ENCODE measurements around the gene PTPRR.

Gene PTPRR

DNA sequence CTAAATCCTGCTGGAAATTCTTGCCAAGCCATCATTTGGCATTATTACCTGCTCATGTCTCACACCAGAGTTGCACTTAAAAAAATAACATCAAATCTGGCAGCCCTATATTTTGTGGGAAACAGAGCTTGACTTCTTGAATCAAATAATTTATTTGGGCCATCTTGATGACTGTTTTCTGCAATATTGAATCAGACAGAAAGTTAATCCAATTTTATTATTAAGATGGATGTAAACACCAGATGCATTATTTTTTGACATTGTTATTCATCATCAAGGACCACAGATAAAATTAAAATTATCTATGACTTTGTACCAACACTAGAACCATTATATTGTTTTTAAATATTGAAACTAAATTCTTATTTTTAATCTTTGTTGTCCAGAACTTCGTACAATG lies 132.9 kb downstream of the PTPRR start:
- no peak for TF ChIP-seq FOXM1 (IDR thresholded peaks at IDR 0.05; ENCODE audit: borderline replicate concordance, low read depth)
- no peak for TF ChIP-seq ZBTB7A (IDR thresholded peaks at IDR 0.05; ENCODE audit: low read depth)

DNA sequence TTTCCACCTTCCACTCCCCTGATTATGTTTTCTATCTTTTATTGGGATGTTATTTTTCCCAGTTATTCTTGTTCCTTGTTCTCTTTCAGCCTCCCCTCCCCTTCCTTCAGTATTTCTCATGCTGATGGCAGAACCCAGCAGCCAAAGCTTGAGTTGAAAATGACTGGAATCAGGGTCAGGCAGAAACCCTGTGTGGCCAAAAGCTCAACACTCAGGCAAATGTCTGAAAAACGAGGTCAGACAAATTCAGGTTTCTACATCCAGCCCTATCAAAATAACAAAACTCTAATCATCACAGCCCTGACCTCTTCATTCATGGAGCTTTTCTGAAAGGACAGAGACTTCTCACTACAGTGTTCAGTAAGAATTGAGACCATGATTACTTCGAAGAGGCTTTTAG lies 134.6 kb downstream of the PTPRR start:
- TF ChIP-seq CREB1 (IDR thresholded peaks at IDR 0.05; ENCODE audit: low read depth), result no peak

DNA sequence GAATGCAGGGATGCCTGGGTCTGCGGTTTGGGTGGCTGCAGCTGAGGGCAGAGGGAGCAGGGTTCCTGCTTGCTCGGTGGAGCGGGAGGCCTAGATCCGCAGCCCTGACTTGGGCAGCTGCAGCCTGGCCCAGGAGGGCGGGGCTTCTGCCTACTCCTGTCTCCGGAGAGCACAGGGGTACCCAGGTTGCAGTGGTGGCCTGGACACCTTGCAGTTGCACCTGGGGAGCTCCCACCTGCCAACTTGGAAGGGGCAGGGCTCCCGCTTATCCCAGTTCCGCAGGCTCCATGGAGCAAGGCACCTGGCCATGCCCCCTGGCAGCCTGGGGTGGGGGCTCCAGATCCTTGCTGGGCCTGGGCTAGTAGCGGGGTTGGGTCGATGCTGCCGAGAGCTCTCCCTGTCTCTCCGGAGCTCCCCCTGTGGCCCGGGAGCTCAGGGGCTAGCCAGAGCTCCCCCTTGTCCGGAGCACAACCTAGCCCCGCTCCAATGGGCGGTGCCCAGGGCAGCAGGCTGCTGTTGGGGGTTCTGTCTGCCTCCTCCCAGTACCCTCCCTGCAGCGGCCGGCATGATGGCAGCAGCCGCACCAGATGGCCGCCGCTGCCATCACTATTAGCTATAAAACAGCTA lies 136.4 kb downstream of the PTPRR start:
- TF ChIP-seq, protein P1, sequence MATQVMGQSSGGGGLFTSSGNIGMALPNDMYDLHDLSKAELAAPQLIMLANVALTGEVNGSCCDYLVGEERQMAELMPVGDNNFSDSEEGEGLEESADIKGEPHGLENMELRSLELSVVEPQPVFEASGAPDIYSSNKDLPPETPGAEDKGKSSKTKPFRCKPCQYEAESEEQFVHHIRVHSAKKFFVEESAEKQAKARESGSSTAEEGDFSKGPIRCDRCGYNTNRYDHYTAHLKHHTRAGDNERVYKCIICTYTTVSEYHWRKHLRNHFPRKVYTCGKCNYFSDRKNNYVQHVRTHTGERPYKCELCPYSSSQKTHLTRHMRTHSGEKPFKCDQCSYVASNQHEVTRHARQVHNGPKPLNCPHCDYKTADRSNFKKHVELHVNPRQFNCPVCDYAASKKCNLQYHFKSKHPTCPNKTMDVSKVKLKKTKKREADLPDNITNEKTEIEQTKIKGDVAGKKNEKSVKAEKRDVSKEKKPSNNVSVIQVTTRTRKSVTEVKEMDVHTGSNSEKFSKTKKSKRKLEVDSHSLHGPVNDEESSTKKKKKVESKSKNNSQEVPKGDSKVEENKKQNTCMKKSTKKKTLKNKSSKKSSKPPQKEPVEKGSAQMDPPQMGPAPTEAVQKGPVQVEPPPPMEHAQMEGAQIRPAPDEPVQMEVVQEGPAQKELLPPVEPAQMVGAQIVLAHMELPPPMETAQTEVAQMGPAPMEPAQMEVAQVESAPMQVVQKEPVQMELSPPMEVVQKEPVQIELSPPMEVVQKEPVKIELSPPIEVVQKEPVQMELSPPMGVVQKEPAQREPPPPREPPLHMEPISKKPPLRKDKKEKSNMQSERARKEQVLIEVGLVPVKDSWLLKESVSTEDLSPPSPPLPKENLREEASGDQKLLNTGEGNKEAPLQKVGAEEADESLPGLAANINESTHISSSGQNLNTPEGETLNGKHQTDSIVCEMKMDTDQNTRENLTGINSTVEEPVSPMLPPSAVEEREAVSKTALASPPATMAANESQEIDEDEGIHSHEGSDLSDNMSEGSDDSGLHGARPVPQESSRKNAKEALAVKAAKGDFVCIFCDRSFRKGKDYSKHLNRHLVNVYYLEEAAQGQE (IDR thresholded peaks at IDR 0.05; ENCODE audit: low read depth), result no peak
- TF ChIP-seq EP300 (IDR thresholded peaks at IDR 0.05; ENCODE audit: borderline replicate concordance) (no peak), TAF1 (IDR thresholded peaks at IDR 0.05; ENCODE audit: low read depth) (no peak), CEBPB (IDR thresholded peaks at IDR 0.05) (no peak), CREB1 (IDR thresholded peaks at IDR 0.05; ENCODE audit: low read depth) (no peak), ZBTB7A (IDR thresholded peaks at IDR 0.05; ENCODE audit: low read depth) (no peak), TEAD4 (IDR thresholded peaks at IDR 0.05) (no peak), TCF12 (IDR thresholded peaks at IDR 0.05; ENCODE audit: low read depth) (no peak), EGR1 (IDR thresholded peaks at IDR 0.05) (no peak), YY1 (IDR thresholded peaks at IDR 0.05; ENCODE audit: low read depth) (no peak), RAD21 (IDR thresholded peaks at IDR 0.05; ENCODE audit: low read depth) (no peak), NFIC (IDR thresholded peaks at IDR 0.05) (no peak), FOXM1 (IDR thresholded peaks at IDR 0.05; ENCODE audit: borderline replicate concordance, low read depth) (no peak)
- TF ChIP-seq, protein P2, sequence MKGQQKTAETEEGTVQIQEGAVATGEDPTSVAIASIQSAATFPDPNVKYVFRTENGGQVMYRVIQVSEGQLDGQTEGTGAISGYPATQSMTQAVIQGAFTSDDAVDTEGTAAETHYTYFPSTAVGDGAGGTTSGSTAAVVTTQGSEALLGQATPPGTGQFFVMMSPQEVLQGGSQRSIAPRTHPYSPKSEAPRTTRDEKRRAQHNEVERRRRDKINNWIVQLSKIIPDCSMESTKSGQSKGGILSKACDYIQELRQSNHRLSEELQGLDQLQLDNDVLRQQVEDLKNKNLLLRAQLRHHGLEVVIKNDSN (IDR thresholded peaks at IDR 0.05), result no peak
- TF ChIP-seq, protein P3, sequence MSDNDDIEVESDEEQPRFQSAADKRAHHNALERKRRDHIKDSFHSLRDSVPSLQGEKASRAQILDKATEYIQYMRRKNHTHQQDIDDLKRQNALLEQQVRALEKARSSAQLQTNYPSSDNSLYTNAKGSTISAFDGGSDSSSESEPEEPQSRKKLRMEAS (IDR thresholded peaks at IDR 0.05), result no peak

DNA sequence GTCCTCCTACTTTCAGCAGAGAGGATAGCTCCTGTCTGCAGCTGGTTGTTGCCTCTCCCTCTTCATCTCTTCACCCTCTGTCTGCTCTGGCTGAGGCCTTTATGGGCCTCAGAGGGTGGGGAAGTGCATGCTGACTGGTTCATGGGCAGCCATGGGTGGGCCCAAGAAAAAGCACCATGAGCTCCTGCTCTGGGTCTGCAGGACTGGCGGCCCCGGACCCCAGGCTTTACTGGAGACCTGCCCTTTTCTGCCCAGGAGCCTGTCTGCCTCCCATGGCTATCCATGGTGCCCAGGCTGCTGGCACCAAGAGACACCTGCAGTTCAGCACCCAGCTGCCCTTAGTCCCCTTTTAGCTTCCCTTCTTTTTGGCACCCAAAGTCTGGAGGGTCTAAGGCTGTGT lies 137.1 kb downstream of the PTPRR start:
- TF ChIP-seq TAF1 (IDR thresholded peaks at IDR 0.05; ENCODE audit: low read depth) (no peak), CEBPB (IDR thresholded peaks at IDR 0.05) (no peak), EGR1 (IDR thresholded peaks at IDR 0.05) (no peak), FOXM1 (IDR thresholded peaks at IDR 0.05; ENCODE audit: borderline replicate concordance, low read depth) (no peak), CREB1 (IDR thresholded peaks at IDR 0.05; ENCODE audit: low read depth) (no peak), EP300 (IDR thresholded peaks at IDR 0.05; ENCODE audit: borderline replicate concordance) (no peak), RAD21 (IDR thresholded peaks at IDR 0.05; ENCODE audit: low read depth) (no peak), NFIC (IDR thresholded peaks at IDR 0.05) (no peak), YY1 (IDR thresholded peaks at IDR 0.05; ENCODE audit: low read depth) (no peak), TEAD4 (IDR thresholded peaks at IDR 0.05) (no peak), TCF12 (IDR thresholded peaks at IDR 0.05; ENCODE audit: low read depth) (no peak), ZBTB7A (IDR thresholded peaks at IDR 0.05; ENCODE audit: low read depth) (no peak)
- TF ChIP-seq, protein P3 (IDR thresholded peaks at IDR 0.05), result no peak
- TF ChIP-seq, protein P1 (IDR thresholded peaks at IDR 0.05; ENCODE audit: low read depth), result no peak
- TF ChIP-seq, protein P2 (IDR thresholded peaks at IDR 0.05), result no peak

DNA sequence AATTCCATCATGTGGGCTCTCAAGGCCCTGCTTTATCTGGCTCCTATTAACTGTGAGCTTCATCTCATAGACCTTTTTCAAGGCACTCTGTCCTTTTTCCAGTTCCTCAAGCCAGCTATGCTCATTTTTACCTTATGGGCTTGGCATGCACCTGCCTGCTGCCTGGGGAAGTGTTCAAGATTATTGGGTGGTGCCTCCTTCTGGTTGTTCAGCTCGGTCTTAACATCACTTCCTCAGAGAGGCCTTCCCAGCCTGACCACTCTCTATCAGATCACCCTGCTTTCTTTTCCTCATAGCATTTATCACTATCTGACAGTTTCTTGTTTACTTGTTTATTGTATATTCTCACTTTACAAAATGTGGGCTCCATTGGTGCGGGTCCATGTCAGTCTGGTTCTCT lies 141.3 kb downstream of the PTPRR start:
- TF ChIP-seq TEAD4 (IDR thresholded peaks at IDR 0.05), result no peak
- TF ChIP-seq YY1 (IDR thresholded peaks at IDR 0.05; ENCODE audit: low read depth), result no peak
- TF ChIP-seq, protein P2 (IDR thresholded peaks at IDR 0.05), result no peak
- TF ChIP-seq RAD21 (IDR thresholded peaks at IDR 0.05; ENCODE audit: low read depth), result no peak
- no peak for TF ChIP-seq NFIC (IDR thresholded peaks at IDR 0.05)
- no peak for TF ChIP-seq EP300 (IDR thresholded peaks at IDR 0.05; ENCODE audit: borderline replicate concordance)
- no peak for TF ChIP-seq CREB1 (IDR thresholded peaks at IDR 0.05; ENCODE audit: low read depth)
- TF ChIP-seq TCF12 (IDR thresholded peaks at IDR 0.05; ENCODE audit: low read depth), result no peak
- no peak for TF ChIP-seq EGR1 (IDR thresholded peaks at IDR 0.05)
- no peak for TF ChIP-seq ZBTB7A (IDR thresholded peaks at IDR 0.05; ENCODE audit: low read depth)
- TF ChIP-seq TAF1 (IDR thresholded peaks at IDR 0.05; ENCODE audit: low read depth), result no peak
- TF ChIP-seq, protein P1 (IDR thresholded peaks at IDR 0.05; ENCODE audit: low read depth), result no peak
- no peak for TF ChIP-seq FOXM1 (IDR thresholded peaks at IDR 0.05; ENCODE audit: borderline replicate concordance, low read depth)
- TF ChIP-seq CEBPB (IDR thresholded peaks at IDR 0.05), result no peak

Data from Ishikawa (cell line).